Loucy (cell line): ENCODE measurements around the gene FHDC1.

Experiments
- H2AFZ ChIP-seq: fragments of 200-600 bp; sonication (generic); 2 replicates; pipeline ENCODE4 v1.6.0; 2016; ENCODE audit warnings: antibody characterized with exemption, mild to moderate bottlenecking, low read length, moderate library complexity
- H3F3A ChIP-seq: fragments of 200-600 bp; 2 replicates; pipeline ENCODE4 v1.6.0; 2016; ENCODE audit warnings: antibody characterized with exemption, low read depth, mild to moderate bottlenecking
- H3K27me3 ChIP-seq: fragments of 200-600 bp; sonication (generic); 2 replicates; pipeline ENCODE4 v1.6.1; 2014; ENCODE audit warnings: low read length, mild to moderate bottlenecking; ENCODE audit not compliant: insufficient read depth, poor library complexity, severe bottlenecking
- H3K36me3 ChIP-seq: fragments of 200-600 bp; sonication (generic); 2 replicates; pipeline ENCODE4 v1.6.1; 2016; ENCODE audit warnings: low read length; ENCODE audit not compliant: insufficient read depth
- H3K4me1 ChIP-seq: fragments of 200-600 bp; sonication (generic); 2 replicates; pipeline ENCODE4 v1.5.1; 2014; ENCODE audit warnings: low read length, mild to moderate bottlenecking; ENCODE audit not compliant: insufficient read depth, poor library complexity, severe bottlenecking
- H3K4me2 ChIP-seq: fragments of 200-600 bp; sonication (generic); 2 replicates; pipeline ENCODE4 v1.6.0; 2014; ENCODE audit warnings: antibody characterized with exemption, low read length, low read depth, mild to moderate bottlenecking; ENCODE audit not compliant: poor library complexity, severe bottlenecking
- H3K4me3 ChIP-seq: fragments of 200-600 bp; sonication (generic); 2 replicates; pipeline ENCODE4 v1.5.1; 2014; ENCODE audit warnings: low read length, mild to moderate bottlenecking, mixed read lengths; ENCODE audit not compliant: poor library complexity, severe bottlenecking
- H3K79me2 ChIP-seq: fragments of 200-600 bp; sonication (generic); 2 replicates; pipeline ENCODE4 v1.6.1; 2014; ENCODE audit warnings: low read length; ENCODE audit not compliant: insufficient read depth
- H3K9ac ChIP-seq: fragments of 200-600 bp; sonication (generic); 2 replicates; pipeline ENCODE4 v1.6.0; 2014; ENCODE audit warnings: mild to moderate bottlenecking, low read depth, low read length, moderate library complexity; ENCODE audit not compliant: poor library complexity, severe bottlenecking
- H3K9me2 ChIP-seq: fragments of 200-600 bp; sonication (generic); replicated peaks from 2 replicates; pipeline ENCODE4 v1.6.1; 2016; ENCODE audit warnings: low read depth, low read length, mixed read lengths
- H3K9me3 ChIP-seq: fragments of 200-600 bp; sonication (generic); 2 replicates; pipeline ENCODE4 v1.6.1; 2014; ENCODE audit warnings: mild to moderate bottlenecking, antibody characterized with exemption, low read length, low read depth; ENCODE audit not compliant: insufficient read depth
- H4K20me1 ChIP-seq: fragments of 200-600 bp; sonication (generic); 2 replicates; pipeline ENCODE4 v1.6.0; 2014; ENCODE audit warnings: antibody characterized with exemption, low read length, mild to moderate bottlenecking; ENCODE audit not compliant: insufficient read depth, poor library complexity, severe bottlenecking
- EZH2phosphoT487 ChIP-seq: fragments of 200-600 bp; IDR thresholded peaks from 2 replicates; pipeline ENCODE4 v1.6.1; 2018; ENCODE audit warnings: antibody characterized with exemption, mild to moderate bottlenecking, moderate library complexity, borderline replicate concordance
- TF ChIP-seq, protein P1 (sequence below): fragments of 200-600 bp; sonication (generic); conservative IDR thresholded peaks from 2 replicates; pipeline ENCODE4 v1.5.1; 2014; ENCODE audit warnings: mild to moderate bottlenecking, antibody characterized with exemption, low read length

FHDC1 gene

DNA sequence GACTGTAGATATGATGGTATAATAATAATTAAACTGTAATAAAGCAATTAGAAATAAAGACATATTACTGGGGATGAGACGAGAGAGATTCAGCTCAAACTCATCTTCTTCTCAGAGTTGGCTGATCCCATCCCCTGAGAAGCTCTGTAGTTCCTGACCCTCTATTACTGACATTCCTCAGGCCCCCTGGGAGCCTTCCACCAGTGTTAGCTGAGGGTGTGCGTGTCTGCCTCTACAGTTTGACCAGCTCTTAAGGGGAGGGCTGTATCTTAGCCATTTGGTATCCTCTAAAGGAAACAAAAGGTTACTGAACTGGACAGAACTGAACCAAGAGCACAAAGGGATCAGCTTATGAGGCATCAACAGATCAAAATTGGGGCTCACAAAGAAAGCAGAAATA, 11.2 kb downstream of the FHDC1 start:
- no peaks in the 10 kb centered on the region for H3K27me3 ChIP-seq
- no peaks in the 10 kb centered on the region for H3K9me3 ChIP-seq
- no peaks in the 10 kb centered on the region for H3F3A ChIP-seq
- no peak overlapping the region for H2AFZ ChIP-seq
- no peaks in the 10 kb centered on the region for H3K9me2 ChIP-seq
- no peak overlapping the region for H3K4me3 ChIP-seq
- TF ChIP-seq, protein P1, sequence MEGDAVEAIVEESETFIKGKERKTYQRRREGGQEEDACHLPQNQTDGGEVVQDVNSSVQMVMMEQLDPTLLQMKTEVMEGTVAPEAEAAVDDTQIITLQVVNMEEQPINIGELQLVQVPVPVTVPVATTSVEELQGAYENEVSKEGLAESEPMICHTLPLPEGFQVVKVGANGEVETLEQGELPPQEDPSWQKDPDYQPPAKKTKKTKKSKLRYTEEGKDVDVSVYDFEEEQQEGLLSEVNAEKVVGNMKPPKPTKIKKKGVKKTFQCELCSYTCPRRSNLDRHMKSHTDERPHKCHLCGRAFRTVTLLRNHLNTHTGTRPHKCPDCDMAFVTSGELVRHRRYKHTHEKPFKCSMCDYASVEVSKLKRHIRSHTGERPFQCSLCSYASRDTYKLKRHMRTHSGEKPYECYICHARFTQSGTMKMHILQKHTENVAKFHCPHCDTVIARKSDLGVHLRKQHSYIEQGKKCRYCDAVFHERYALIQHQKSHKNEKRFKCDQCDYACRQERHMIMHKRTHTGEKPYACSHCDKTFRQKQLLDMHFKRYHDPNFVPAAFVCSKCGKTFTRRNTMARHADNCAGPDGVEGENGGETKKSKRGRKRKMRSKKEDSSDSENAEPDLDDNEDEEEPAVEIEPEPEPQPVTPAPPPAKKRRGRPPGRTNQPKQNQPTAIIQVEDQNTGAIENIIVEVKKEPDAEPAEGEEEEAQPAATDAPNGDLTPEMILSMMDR: no peak
- TF ChIP-seq EZH2phosphoT487: no peak
- H3K9ac ChIP-seq: no peak overlapping the region
- no peaks in the 10 kb centered on the region for H3K36me3 ChIP-seq
- peaks cover 27% of the 10 kb centered on the region for H3K4me1 ChIP-seq
- no peaks in the 10 kb centered on the region for H3K79me2 ChIP-seq
- no peak overlapping the region for H3K4me2 ChIP-seq
- H4K20me1 ChIP-seq: no peaks in the 10 kb centered on the region

DNA sequence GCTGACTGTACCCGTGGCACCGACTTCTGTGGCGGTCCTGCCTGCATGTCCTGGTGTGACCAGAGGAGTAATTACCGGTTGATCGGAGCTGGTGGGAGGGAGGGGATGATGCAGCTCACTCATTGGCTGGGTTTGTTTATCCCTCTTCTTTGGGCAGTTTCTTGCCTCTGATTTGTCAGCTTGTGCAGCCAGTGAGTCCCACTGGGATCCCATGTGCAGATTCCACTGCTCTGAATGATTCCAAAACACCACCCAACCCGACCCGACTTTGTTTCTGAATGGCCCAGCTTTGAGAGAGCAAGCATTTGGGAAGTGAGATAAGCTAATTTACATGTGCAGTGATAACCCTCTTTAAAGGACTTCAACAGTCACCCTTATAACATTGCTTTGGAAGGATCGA, 13.8 kb downstream of the FHDC1 start:
- Histone ChIP-seq H3K4me3 (no peak overlapping the region), H4K20me1 (no peaks in the 10 kb centered on the region), H2AFZ (no peak overlapping the region), H3K9ac (no peak overlapping the region), H3K27me3 (no peaks in the 10 kb centered on the region), H3K36me3 (no peaks in the 10 kb centered on the region), H3K9me2 (no peaks in the 10 kb centered on the region), H3K79me2 (no peaks in the 10 kb centered on the region), H3F3A (no peaks in the 10 kb centered on the region), H3K9me3 (no peaks in the 10 kb centered on the region), H3K4me1 (peaks cover 9% of the 10 kb centered on the region), H3K4me2 (no peak overlapping the region)
- TF ChIP-seq, protein P1: no peak

DNA sequence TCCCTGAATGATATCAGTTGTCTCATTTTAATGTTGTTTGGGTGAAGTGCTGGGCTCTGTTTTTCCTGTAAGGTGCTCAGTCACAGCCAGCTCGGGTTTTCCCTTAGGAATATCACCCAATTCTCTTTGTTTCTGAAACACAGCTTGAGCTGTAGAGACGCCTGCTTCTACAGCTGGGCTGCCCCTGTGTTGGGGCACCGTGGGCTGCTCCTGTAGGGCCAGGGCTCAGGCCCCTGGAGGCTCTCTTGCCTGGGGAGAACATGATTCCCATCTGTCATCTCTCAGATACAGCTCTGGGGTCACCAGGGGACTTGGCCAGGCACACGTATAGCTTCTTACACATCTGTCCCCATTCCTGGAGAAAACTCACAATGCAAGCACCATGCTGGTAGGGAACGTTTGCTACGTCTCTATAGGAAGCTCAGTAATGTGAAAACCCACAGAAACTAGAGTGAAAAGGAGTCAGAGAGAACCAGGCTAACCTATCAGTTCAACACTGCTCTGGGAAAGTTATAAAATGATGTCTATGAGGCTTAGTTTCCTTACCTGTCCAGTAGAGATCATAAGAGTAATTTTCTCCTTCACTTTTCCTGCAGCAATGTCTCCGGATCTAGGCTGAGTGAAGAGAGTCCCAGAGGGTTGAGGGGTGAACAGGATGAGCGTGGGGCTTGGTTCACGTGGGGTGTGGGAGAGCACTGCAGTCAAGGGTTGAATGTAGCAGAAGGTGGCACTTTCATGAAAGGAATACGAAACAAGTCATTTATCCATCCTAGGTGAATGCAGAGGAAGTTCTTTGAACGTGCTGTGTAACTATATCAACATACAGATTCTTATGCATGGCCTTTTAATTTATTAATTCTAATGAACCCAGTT, 14.5 kb downstream of the FHDC1 start:
- H3K79me2 ChIP-seq: no peaks in the 10 kb centered on the region
- no peaks in the 10 kb centered on the region for H4K20me1 ChIP-seq
- no peak overlapping the region for H3K9ac ChIP-seq
- peaks cover 7% of the 10 kb centered on the region for H3K4me1 ChIP-seq
- H3K36me3 ChIP-seq: no peaks in the 10 kb centered on the region
- no peak overlapping the region for H3K4me3 ChIP-seq
- H3K27me3 ChIP-seq: no peaks in the 10 kb centered on the region
- no peaks in the 10 kb centered on the region for H3F3A ChIP-seq
- TF ChIP-seq, protein P1: no peak
- TF ChIP-seq EZH2phosphoT487: no peak
- H3K4me2 ChIP-seq: no peak overlapping the region
- no peak overlapping the region for H2AFZ ChIP-seq
- no peaks in the 10 kb centered on the region for H3K9me3 ChIP-seq
- no peaks in the 10 kb centered on the region for H3K9me2 ChIP-seq
